Left renal pelvis (tissue), 4 donors: ENCODE data around the gene SYCP2. TPM values are rescaled to one million over a fixed set of nuclear protein-coding genes. Genes with fewer than 3 reads are reported as not detected.
"Not testable (repeated sequence)": the region's sequence is repeated elsewhere in the genome, so short reads cannot be mapped to it uniquely, and the experiment has no call there.

Experiments used
- DNase-seq, 4 donors: peaks; one replicate each; pipeline ENCODE4 v3.0.0-alpha.2; 2013; ENCODE audit warnings: low read depth in 4 of 4, low spot score in 3 of 4
- polyA plus RNA-seq, 4 donors: library from polyadenylated mRNA; unstranded; fragments of 120-200 nt; gene quantifications; one replicate each; pipeline ENCODE4 v1.2.1, GENCODE V29; 2013; ENCODE audit not compliant: insufficient read length in 4 of 4

The SYCP2 gene
- polyA plus RNA-seq: 1 to 10 TPM; 4.1 to 8.7 (median 7.3) TPM

- peak in 1 of 4 donors; percentile 19 for DNase-seq
Measured at GRCh38 chr20:59933296-59933848, at the start of gene SYCP2. SYCP2 (minus strand) TSS chr20:59933637; CDS start chr20:59922413, 11,224 bp downstream.

- no peak for DNase-seq
Measured at GRCh38 chr20:59983076-59983475, 49.6 kb upstream of the SYCP2 start.

- no peak for DNase-seq
Measured at GRCh38 chr20:59977086-59977485, 43.6 kb upstream of the SYCP2 start.

- DNase-seq: no peak
Measured at GRCh38 chr20:59976156-59976782, 42.8 kb upstream of the SYCP2 start.

GRCh38 chr20:59972037-59972801 lies 38.8 kb upstream of the SYCP2 start:
- no peak for DNase-seq

- DNase-seq: no peak
Measured at GRCh38 chr20:59971428-59971827, 38.0 kb upstream of the SYCP2 start.

GRCh38 chr20:59966428-59966827 lies 33.0 kb upstream of the SYCP2 start:
- no peak for DNase-seq

GRCh38 chr20:59962155-59962554 lies 28.7 kb upstream of the SYCP2 start:
- DNase-seq: no peak

GRCh38 chr20:59961423-59961822 lies 28.0 kb upstream of the SYCP2 start:
- no peak for DNase-seq

GRCh38 chr20:59958626-59959025 lies 25.2 kb upstream of the SYCP2 start:
- no peak for DNase-seq

- no peak for DNase-seq
Measured at GRCh38 chr20:59958123-59958522, 24.7 kb upstream of the SYCP2 start, which contains the start of gene CDH26. CDH26 (plus strand) TSS chr20:59958423; CDS start chr20:59958727, 304 bp downstream.

- DNase-seq: not testable (repeated sequence)
Measured at GRCh38 chr20:59957568-59957967, 24.1 kb upstream of the SYCP2 start.

- no peak for DNase-seq
Measured at GRCh38 chr20:59955131-59955796, 21.8 kb upstream of the SYCP2 start.

GRCh38 chr20:59954718-59955117 lies 21.3 kb upstream of the SYCP2 start:
- no peak for DNase-seq

GRCh38 chr20:59949911-59950310 lies 16.5 kb upstream of the SYCP2 start:
- no peak for DNase-seq

GRCh38 chr20:59948828-59949720 lies 15.6 kb upstream of the SYCP2 start:
- peak in 1 of 4 donors; percentile 45 for DNase-seq

GRCh38 chr20:59948212-59948611 lies 14.8 kb upstream of the SYCP2 start:
- DNase-seq: no peak

- DNase-seq: no peak
Measured at GRCh38 chr20:59947376-59947775, 13.9 kb upstream of the SYCP2 start.

GRCh38 chr20:59945731-59946130 lies 12.3 kb upstream of the SYCP2 start:
- DNase-seq: no peak

- no peak for DNase-seq
Measured at GRCh38 chr20:59945175-59945574, 11.7 kb upstream of the SYCP2 start.
